SJSA1 (cell line): ENCODE data around the gene MBD4. TPM values are rescaled to one million over a fixed set of nuclear protein-coding genes. Genes with fewer than 3 reads are reported as not detected.
A peak's percentile ranks its signal among the peaks of the same experiment; 100 is the strongest.

Experiments
- DNase-seq, 2 experiments: peaks; one replicate each; pipeline ENCODE4 v3.0.0-alpha.2; 2015 to 2020; ENCODE audit warnings: low spot score in 2 of 2, low read depth in 1 of 2
- H3K27ac ChIP-seq: fragments of 250-450 bp; sonication (Bioruptor Pico); 2 replicates; pipeline ENCODE4 v1.5.1; 2020; ENCODE audit warnings: mild to moderate bottlenecking, moderate library complexity
- H3K27me3 ChIP-seq: fragments of 250-450 bp; sonication (Bioruptor Pico); replicated peaks from 2 replicates; pipeline ENCODE4 v1.5.1; 2020; ENCODE audit warnings: mild to moderate bottlenecking, moderate library complexity
- H3K36me3 ChIP-seq: fragments of 250-450 bp; sonication (Bioruptor Pico); 2 replicates; pipeline ENCODE4 v1.5.1; 2020; ENCODE audit warnings: mild to moderate bottlenecking
- H3K4me1 ChIP-seq: fragments of 250-450 bp; sonication (Bioruptor Pico); replicated peaks from 2 replicates; pipeline ENCODE4 v1.6.1; 2021; ENCODE audit warnings: mild to moderate bottlenecking
- H3K4me3 ChIP-seq: fragments of 250-450 bp; sonication (Bioruptor Pico); 2 replicates; pipeline ENCODE4 v1.5.1; 2020; ENCODE audit warnings: mild to moderate bottlenecking
- H3K9me3 ChIP-seq: fragments of 250-450 bp; sonication (Bioruptor Pico); replicated peaks from 2 replicates; pipeline ENCODE4 v1.5.1; 2020; ENCODE audit warnings: mild to moderate bottlenecking
- total RNA-seq: library from RNA; depleted of rRNA; stranded (reverse); fragments of >200 nt; shearing (Covaris generic); gene quantifications from 2 replicates; pipeline ENCODE4 v1.2.3, GENCODE V29; 2014

MBD4 gene
- total RNA-seq, 1 experiment from 2014 or later, result 23.6 TPM

GRCh38 chr3:129453732-129454131 is 14.0 kb upstream of the MBD4 start:
- H3K9me3 ChIP-seq, result no peaks in the 10 kb centered on the region
- H3K4me1 ChIP-seq, result peaks cover 10% of the 10 kb centered on the region
- DNase-seq, result no peak
- no peak overlapping the region for H3K27ac ChIP-seq
- peaks cover 27% of the 10 kb centered on the region for H3K36me3 ChIP-seq
- H3K4me3 ChIP-seq, result no peak overlapping the region
- no peaks in the 10 kb centered on the region for H3K27me3 ChIP-seq

- H3K27me3 ChIP-seq, result no peaks in the 10 kb centered on the region
- peaks cover 17% of the 10 kb centered on the region for H3K4me1 ChIP-seq
- no peak overlapping the region for H3K4me3 ChIP-seq
- H3K9me3 ChIP-seq, result no peaks in the 10 kb centered on the region
- peak overlapping the region; percentile 35; the same call in 1 of the 2 replicates for H3K27ac ChIP-seq
- DNase-seq, result peak in 1 of 2 experiments; percentile 29
- peaks cover 11% of the 10 kb centered on the region for H3K36me3 ChIP-seq
These were observed 9.7 kb upstream of the MBD4 start for GRCh38 chr3:129449279-129450115.

DNA sequence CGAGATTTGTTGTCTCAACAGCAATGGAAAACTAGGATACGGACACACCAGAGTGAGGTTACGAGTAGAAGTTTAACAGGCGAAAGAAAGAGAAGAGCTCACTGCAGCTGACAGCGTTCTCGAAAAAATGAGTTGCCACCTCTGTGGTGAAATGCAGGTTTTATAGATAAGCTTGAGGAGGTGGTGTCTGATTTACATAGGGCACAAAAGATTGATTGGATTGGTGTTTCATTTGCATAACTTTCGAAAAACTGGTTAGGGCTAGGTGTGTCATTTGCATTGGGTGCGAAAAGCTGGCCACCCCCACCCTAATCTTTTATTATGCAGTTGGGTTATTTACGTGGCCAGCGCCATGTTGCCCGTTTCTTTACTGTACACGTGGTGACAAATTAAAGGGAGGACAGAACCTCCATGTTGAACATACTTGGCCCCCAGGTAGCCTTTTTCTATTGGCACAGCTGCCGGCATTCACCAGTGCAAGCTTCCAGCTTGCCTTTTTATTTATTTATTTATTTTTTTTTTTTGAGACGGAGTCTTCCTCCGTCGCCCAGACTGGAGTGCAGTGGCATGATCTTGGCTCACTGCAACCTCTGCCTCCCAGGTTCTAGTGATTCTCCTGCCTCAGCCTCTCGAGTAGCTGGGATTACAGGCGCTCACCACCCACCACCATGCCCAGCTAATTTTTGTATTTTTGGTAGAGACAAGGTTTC is 8.6 kb upstream of the MBD4 start:
- Histone ChIP-seq H3K9me3 (no peaks in the 10 kb centered on the region), H3K36me3 (peaks cover 8% of the 10 kb centered on the region), H3K4me1 (peaks cover 17% of the 10 kb centered on the region), H3K27me3 (no peaks in the 10 kb centered on the region), H3K4me3 (no peak overlapping the region), H3K27ac (no peak overlapping the region)
- no peak for DNase-seq

- no peaks in the 10 kb centered on the region for H3K27me3 ChIP-seq
- H3K4me3 ChIP-seq, result no peak overlapping the region
- no peak overlapping the region for H3K27ac ChIP-seq
- no peaks in the 10 kb centered on the region for H3K9me3 ChIP-seq
- H3K36me3 ChIP-seq, result peaks cover 4% of the 10 kb centered on the region
- H3K4me1 ChIP-seq, result peaks cover 21% of the 10 kb centered on the region
- no peak for DNase-seq
These were observed 7.2 kb upstream of the MBD4 start for GRCh38 chr3:129446926-129447325.

DNA sequence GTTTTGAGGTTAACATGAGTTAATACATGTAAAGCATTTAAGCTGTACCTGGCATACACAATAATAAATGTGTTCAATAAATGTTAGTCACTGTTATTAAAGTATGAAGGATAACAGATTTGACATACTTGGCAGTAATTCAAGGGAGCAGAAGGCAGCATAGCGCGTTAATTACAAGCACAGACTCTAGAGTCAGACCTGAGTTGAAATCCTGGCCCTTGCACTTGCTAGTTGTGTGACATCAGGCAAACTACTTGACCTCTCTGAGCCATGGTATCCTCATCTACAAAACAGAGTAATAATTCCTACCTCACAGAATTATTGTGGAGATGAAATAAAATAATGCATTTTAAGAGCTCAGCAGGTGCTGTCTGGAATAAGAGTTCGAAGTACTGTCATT is 5.7 kb upstream of the MBD4 start:
- Histone ChIP-seq H3K4me1 (peaks cover 35% of the 10 kb centered on the region), H3K4me3 (no peak overlapping the region), H3K27ac (no peak overlapping the region), H3K9me3 (no peaks in the 10 kb centered on the region), H3K27me3 (no peaks in the 10 kb centered on the region), H3K36me3 (peaks cover under 1% of the 10 kb centered on the region; the same call in 1 of the 2 replicates)
- DNase-seq, result no peak

GRCh38 chr3:129442947-129443346 is 3.2 kb upstream of the MBD4 start:
- Histone ChIP-seq H3K27ac (no peak overlapping the region), H3K27me3 (no peaks in the 10 kb centered on the region), H3K4me3 (no peak overlapping the region), H3K4me1 (peaks cover 27% of the 10 kb centered on the region), H3K36me3 (peaks cover 9% of the 10 kb centered on the region; the same call in 1 of the 2 replicates), H3K9me3 (no peaks in the 10 kb centered on the region)
- DNase-seq, result no peak

- Histone ChIP-seq H3K9me3 (no peaks in the 10 kb centered on the region), H3K27me3 (no peaks in the 10 kb centered on the region), H3K27ac (no peak overlapping the region), H3K4me3 (no peak overlapping the region), H3K4me1 (peaks cover 25% of the 10 kb centered on the region), H3K36me3 (peaks cover 13% of the 10 kb centered on the region)
- no peak for DNase-seq
These were observed 2.7 kb upstream of the MBD4 start for GRCh38 chr3:129442486-129442885.

GRCh38 chr3:129441782-129442181 is 2.0 kb upstream of the MBD4 start:
- Histone ChIP-seq H3K9me3 (no peaks in the 10 kb centered on the region), H3K27me3 (no peaks in the 10 kb centered on the region), H3K4me3 (no peak overlapping the region), H3K27ac (peak overlapping the region; percentile 41; the same call in 1 of the 2 replicates), H3K36me3 (peaks cover 20% of the 10 kb centered on the region), H3K4me1 (peaks cover 20% of the 10 kb centered on the region)
- peak in 1 of 2 experiments; percentile 28 for DNase-seq

DNA sequence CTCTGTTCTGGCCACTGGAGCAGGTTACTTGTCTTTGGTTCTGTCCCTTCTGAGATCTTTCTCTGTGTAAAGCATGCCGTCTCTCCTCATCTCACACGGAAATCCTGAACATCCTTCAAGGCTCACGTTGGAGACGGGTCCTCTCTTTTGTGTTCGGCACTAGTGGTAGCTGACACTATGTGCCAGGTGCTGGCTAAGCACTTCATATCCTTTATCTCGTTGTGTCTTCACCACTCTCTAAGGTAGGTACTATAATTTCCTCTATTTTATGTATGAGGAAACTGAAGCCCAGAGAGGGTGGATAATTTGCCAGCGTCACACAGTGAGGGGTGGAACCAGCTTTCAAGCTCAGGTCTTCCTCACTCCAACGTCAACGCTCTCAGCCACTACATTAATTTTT is 1.5 kb upstream of the MBD4 start:
- no peak for DNase-seq
- H3K4me3 ChIP-seq, result peak overlapping the region; percentile 70
- peaks cover 26% of the 10 kb centered on the region for H3K36me3 ChIP-seq
- no peaks in the 10 kb centered on the region for H3K27me3 ChIP-seq
- no peaks in the 10 kb centered on the region for H3K9me3 ChIP-seq
- H3K4me1 ChIP-seq, result peaks cover 20% of the 10 kb centered on the region
- H3K27ac ChIP-seq, result peak overlapping the region; percentile 90

DNA sequence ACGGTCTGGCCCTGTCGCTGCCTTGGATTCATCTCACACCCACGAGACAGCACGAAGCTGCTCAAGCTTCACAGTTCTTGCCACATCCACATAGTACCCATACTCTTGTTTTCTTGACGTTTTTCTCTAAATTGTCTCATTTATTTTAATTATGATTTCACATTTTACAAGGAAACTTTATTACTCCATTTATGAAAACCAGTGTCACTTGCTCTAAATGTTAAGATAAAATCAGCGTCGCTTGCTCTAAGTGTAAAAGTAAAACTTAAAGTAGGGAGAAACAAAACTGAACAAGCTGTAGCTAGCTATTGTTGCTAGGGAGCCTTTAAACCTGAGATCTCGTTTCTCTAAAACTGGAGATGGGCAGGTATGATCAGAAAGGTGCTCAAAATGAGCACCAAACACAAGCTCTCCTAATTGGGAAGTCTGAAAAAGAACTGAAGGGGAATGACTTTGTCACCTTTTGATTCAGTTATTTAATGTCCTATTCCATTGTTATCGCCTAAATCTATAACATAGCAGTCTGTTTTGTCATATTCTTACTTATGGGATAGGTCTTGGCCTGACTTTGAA is 956 bp upstream of the MBD4 start:
- Histone ChIP-seq H3K4me3 (peak overlapping the region; percentile 70), H3K27ac (peak overlapping the region; percentile 90), H3K27me3 (no peaks in the 10 kb centered on the region), H3K9me3 (no peaks in the 10 kb centered on the region), H3K36me3 (peaks cover 28% of the 10 kb centered on the region), H3K4me1 (peaks cover 20% of the 10 kb centered on the region)
- DNase-seq, result no peak

DNA sequence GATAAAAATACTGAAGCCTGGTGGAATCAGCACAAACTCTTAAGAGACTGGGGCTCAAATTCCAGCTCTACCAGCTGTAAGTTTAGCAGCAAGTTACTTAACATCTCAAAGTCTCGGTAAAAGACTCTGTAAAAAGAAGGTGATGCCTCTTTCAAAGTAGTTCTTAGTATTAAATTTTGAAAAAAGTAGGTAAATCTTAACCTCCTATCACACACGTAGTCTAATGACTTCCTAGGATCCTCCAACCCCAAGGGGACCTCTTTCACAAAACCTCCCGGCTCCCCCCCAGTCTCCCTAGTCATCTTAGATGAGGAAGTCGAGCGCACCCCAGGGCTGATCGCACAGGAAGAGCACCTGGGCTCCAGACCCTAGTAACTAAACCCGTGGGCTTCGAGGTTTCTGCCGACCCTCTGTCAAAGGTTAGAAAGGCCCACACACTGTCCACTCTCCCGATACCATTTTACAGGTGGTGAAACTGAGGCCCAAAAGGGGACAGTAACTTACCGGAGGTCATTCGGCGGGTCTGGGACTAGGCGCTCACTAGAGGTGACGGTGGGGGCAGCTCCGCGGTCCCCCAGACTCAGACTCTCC is 427 bp downstream of the MBD4 start:
- Histone ChIP-seq H3K9me3 (no peaks in the 10 kb centered on the region), H3K36me3 (peaks cover 36% of the 10 kb centered on the region), H3K27me3 (no peaks in the 10 kb centered on the region), H3K4me3 (peak overlapping the region; percentile 70), H3K27ac (peak overlapping the region; percentile 48), H3K4me1 (peaks cover 20% of the 10 kb centered on the region)
- DNase-seq, result no peak

DNA sequence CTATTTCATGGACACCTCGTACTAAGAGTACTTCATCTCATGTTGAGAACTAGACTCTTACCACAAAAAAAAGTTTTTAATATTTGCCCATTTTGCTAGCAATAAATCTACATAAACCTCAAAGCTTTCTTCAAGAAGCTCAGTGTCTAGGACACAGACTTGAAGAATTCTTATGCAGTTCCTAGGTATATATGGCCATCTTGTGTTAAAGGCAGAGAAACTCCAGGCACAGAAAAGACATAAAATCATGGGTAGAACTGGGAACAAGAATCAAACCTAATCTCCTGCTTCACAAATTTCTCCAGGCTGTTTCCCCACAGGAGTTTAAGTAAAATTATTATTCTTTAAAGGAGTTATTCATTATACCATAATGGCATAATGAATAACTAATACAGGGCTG is 4.4 kb downstream of the MBD4 start:
- no peak for DNase-seq
- H3K4me3 ChIP-seq, result no peak overlapping the region
- no peaks in the 10 kb centered on the region for H3K27me3 ChIP-seq

GRCh38 chr3:129434140-129434539 is 5.6 kb downstream of the MBD4 start:
- no peak overlapping the region for H3K27ac ChIP-seq
- H3K4me1 ChIP-seq, result peaks cover under 1% of the 10 kb centered on the region; the same call in 1 of the 2 replicates
- no peaks in the 10 kb centered on the region for H3K9me3 ChIP-seq
- no peaks in the 10 kb centered on the region for H3K27me3 ChIP-seq
- no peak overlapping the region for H3K4me3 ChIP-seq
- no peak for DNase-seq
- H3K36me3 ChIP-seq, result peaks cover 71% of the 10 kb centered on the region

More for the DNA sequence above, 4.4 kb downstream of the MBD4 start:
- Histone ChIP-seq H3K27ac (no peak overlapping the region), H3K9me3 (no peaks in the 10 kb centered on the region), H3K36me3 (peaks cover 73% of the 10 kb centered on the region), H3K4me1 (peaks cover under 1% of the 10 kb centered on the region; the same call in 1 of the 2 replicates)
